Embryonic facial prominence (tissue), 1 donor: Measurements from ENCODE around the gene EID1.
"Not testable (repeated sequence)": the region's sequence is repeated elsewhere in the genome, so short reads cannot be mapped to it uniquely, and the experiment has no call there.

Experiments
- DNase-seq: peaks from one replicate; pipeline ENCODE4 v3.0.0-alpha.2; 2016; ENCODE audit errors: extremely low spot score

EID1 gene

GRCh38 chr15:48877630-48878595 is at the start of gene EID1:
Gene EID1 (plus strand): TSS chr15:48878134. CDS start chr15:48878177, 43 bp downstream.
- peak; percentile 91 for DNase-seq

GRCh38 chr15:48828471-48828870 is 49.5 kb upstream of the EID1 start:
- DNase-seq: no peak

GRCh38 chr15:48828906-48829305 is 49.0 kb upstream of the EID1 start:
- no peak for DNase-seq

- no peak for DNase-seq
Observed at GRCh38 chr15:48832648-48833047, 45.3 kb upstream of the EID1 start.

- DNase-seq: no peak
Observed at GRCh38 chr15:48833526-48834239, 44.3 kb upstream of the EID1 start.

- DNase-seq: no peak
Observed at GRCh38 chr15:48834756-48835155, 43.2 kb upstream of the EID1 start.

GRCh38 chr15:48842501-48842900 is 35.4 kb upstream of the EID1 start:
- DNase-seq: no peak

GRCh38 chr15:48845123-48845522 is 32.8 kb upstream of the EID1 start:
- no peak for DNase-seq

GRCh38 chr15:48850648-48851047 is 27.3 kb upstream of the EID1 start:
- DNase-seq: no peak

GRCh38 chr15:48851956-48852355 is 26.0 kb upstream of the EID1 start:
- DNase-seq: no peak

- not testable (repeated sequence) for DNase-seq
Observed at GRCh38 chr15:48854434-48854833, 23.5 kb upstream of the EID1 start.

GRCh38 chr15:48855501-48856440 is 22.2 kb upstream of the EID1 start:
- no peak for DNase-seq

- no peak for DNase-seq
Observed at GRCh38 chr15:48856942-48857341, 21.0 kb upstream of the EID1 start.

- no peak for DNase-seq
Observed at GRCh38 chr15:48858401-48858800, 19.5 kb upstream of the EID1 start.

GRCh38 chr15:48859426-48859825 is 18.5 kb upstream of the EID1 start:
- no peak for DNase-seq

GRCh38 chr15:48861813-48862431 is 16.0 kb upstream of the EID1 start:
- DNase-seq: peak; percentile 75

GRCh38 chr15:48862705-48863104 is 15.2 kb upstream of the EID1 start:
- no peak for DNase-seq

GRCh38 chr15:48865370-48866079 is 12.4 kb upstream of the EID1 start:
- DNase-seq: no peak

- no peak for DNase-seq
Observed at GRCh38 chr15:48866141-48866563, 11.8 kb upstream of the EID1 start.

- DNase-seq: no peak
Observed at GRCh38 chr15:48868023-48868422, 9.9 kb upstream of the EID1 start.

- no peak for DNase-seq
Observed at GRCh38 chr15:48868536-48868935, 9.4 kb upstream of the EID1 start.
